ENCODE results near the gene ARHGEF19.

- TF ChIP-seq, protein P1, sequence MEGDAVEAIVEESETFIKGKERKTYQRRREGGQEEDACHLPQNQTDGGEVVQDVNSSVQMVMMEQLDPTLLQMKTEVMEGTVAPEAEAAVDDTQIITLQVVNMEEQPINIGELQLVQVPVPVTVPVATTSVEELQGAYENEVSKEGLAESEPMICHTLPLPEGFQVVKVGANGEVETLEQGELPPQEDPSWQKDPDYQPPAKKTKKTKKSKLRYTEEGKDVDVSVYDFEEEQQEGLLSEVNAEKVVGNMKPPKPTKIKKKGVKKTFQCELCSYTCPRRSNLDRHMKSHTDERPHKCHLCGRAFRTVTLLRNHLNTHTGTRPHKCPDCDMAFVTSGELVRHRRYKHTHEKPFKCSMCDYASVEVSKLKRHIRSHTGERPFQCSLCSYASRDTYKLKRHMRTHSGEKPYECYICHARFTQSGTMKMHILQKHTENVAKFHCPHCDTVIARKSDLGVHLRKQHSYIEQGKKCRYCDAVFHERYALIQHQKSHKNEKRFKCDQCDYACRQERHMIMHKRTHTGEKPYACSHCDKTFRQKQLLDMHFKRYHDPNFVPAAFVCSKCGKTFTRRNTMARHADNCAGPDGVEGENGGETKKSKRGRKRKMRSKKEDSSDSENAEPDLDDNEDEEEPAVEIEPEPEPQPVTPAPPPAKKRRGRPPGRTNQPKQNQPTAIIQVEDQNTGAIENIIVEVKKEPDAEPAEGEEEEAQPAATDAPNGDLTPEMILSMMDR (conservative IDR thresholded peaks at IDR 0.05; ENCODE audit: low read length), result no peak
- TF ChIP-seq EZH2phosphoT487 (IDR thresholded peaks at IDR 0.05; ENCODE audit: borderline replicate concordance), result no peak
Measured at GRCh38 chr1:16181887-16182719, 30.3 kb downstream of the ARHGEF19 start.
